ENCODE results near the gene PCDHGA8.

- TF ChIP-seq ZNF384 (IDR thresholded peaks at IDR 0.05), result no peak
- TF ChIP-seq BHLHE40 (IDR thresholded peaks at IDR 0.05; ENCODE audit: borderline replicate concordance), result no peak
- TF ChIP-seq ARNT (IDR thresholded peaks at IDR 0.05), result no peak
- no peak for TF ChIP-seq SUZ12 (IDR thresholded peaks at IDR 0.05)
- TF ChIP-seq ELF4 (IDR thresholded peaks at IDR 0.05), result no peak
- TF ChIP-seq NFRKB (IDR thresholded peaks at IDR 0.05), result no peak
- TF ChIP-seq TARDBP (IDR thresholded peaks at IDR 0.05), result no peak
- TF ChIP-seq SP1 (IDR thresholded peaks at IDR 0.05), result no peak
- TF ChIP-seq FOXM1 (IDR thresholded peaks at IDR 0.05; ENCODE audit: borderline replicate concordance), result no peak
- TF ChIP-seq PKNOX1 (IDR thresholded peaks at IDR 0.05), result no peak
Observed at GRCh38 chr5:141437221-141437620, 44.8 kb downstream of the PCDHGA8 start.

Data from HEK293T (cell line).